IMR-90 (cell line): ENCODE measurements around the gene BMP7.

Experiments used
- MXI1 ChIP-seq: IDR thresholded peaks from 2 replicates; pipeline ENCODE4 v1.6.1; 2012; ENCODE audit warnings: low read depth, mild to moderate bottlenecking, low read length, moderate library complexity, borderline replicate concordance
- TF ChIP-seq, protein P1 (sequence below): fragments of 150-350 bp; IDR thresholded peaks from 2 replicates; pipeline ENCODE4 v1.6.1; 2016; ENCODE audit warnings: low read depth, mild to moderate bottlenecking, low read length, moderate library complexity, borderline replicate concordance
- TF ChIP-seq, protein P2 (sequence below): conservative IDR thresholded peaks from 2 replicates; pipeline ENCODE4 v1.5.1; 2012; ENCODE audit warnings: mild to moderate bottlenecking, low read depth, low read length, improper control_type of control experiment

DNA sequence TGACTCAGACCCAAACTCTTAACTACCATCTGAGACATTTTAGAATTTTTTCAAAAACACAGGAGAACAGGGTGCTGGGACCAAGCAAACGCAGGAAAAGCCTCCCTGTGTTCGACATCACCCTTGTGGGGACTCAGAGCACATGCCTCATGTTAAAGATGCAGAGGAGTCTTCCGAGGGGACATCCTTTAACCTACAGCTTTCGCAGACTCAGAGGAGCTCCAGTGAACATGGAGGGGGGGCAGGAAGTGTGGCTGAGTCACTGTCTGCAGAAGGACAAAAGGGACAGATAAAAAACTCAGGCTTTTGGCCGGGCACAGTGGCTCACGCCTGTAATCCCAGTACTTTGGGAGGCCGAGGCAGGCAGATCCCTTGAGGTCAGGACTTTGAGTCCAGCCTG, 15.1 kb downstream of the BMP7 start:
- no peak for TF ChIP-seq MXI1
- TF ChIP-seq, protein P1, sequence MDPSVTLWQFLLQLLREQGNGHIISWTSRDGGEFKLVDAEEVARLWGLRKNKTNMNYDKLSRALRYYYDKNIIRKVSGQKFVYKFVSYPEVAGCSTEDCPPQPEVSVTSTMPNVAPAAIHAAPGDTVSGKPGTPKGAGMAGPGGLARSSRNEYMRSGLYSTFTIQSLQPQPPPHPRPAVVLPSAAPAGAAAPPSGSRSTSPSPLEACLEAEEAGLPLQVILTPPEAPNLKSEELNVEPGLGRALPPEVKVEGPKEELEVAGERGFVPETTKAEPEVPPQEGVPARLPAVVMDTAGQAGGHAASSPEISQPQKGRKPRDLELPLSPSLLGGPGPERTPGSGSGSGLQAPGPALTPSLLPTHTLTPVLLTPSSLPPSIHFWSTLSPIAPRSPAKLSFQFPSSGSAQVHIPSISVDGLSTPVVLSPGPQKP: no peak
- TF ChIP-seq, protein P2, sequence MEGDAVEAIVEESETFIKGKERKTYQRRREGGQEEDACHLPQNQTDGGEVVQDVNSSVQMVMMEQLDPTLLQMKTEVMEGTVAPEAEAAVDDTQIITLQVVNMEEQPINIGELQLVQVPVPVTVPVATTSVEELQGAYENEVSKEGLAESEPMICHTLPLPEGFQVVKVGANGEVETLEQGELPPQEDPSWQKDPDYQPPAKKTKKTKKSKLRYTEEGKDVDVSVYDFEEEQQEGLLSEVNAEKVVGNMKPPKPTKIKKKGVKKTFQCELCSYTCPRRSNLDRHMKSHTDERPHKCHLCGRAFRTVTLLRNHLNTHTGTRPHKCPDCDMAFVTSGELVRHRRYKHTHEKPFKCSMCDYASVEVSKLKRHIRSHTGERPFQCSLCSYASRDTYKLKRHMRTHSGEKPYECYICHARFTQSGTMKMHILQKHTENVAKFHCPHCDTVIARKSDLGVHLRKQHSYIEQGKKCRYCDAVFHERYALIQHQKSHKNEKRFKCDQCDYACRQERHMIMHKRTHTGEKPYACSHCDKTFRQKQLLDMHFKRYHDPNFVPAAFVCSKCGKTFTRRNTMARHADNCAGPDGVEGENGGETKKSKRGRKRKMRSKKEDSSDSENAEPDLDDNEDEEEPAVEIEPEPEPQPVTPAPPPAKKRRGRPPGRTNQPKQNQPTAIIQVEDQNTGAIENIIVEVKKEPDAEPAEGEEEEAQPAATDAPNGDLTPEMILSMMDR: no peak
